Effector memory CD8-positive, alpha-beta T cell (primary cell): ENCODE results near the gene SCGB1A1.
"Not testable (repeated sequence)": the region's sequence is repeated elsewhere in the genome, so short reads cannot be mapped to it uniquely, and the experiment has no call there.

Experiments
- ATAC-seq: fragments of 150-1000 bp; cut with Tn5 transposase; replicated peaks from 2 replicates; pipeline ENCODE4 v1.10.0; 2021; ENCODE audit warnings: mild to moderate bottlenecking, moderate library complexity
- DNase-seq, 3 experiments: peaks; one replicate each; pipeline ENCODE4 v3.0.0; 2021
- H3K27ac Mint-ChIP-seq, 2 donors: one replicate each; pipeline ENCODE4 v1.8.0; 2022; ENCODE audit warnings: mild to moderate bottlenecking in 2 of 2, mixed read lengths in 2 of 2, moderate library complexity in 2 of 2
- H3K27me3 Mint-ChIP-seq, 2 donors: one replicate each; pipeline ENCODE4 v1.8.0; 2022; ENCODE audit warnings: mixed read lengths in 2 of 2
- H3K36me3 Mint-ChIP-seq: one replicate; pipeline ENCODE4 v1.8.0; 2022; ENCODE audit warnings: mild to moderate bottlenecking, moderate library complexity, mixed read lengths; ENCODE audit not compliant: insufficient read depth
- H3K4me1 Mint-ChIP-seq, 2 donors: one replicate each; pipeline ENCODE4 v1.8.0; 2022; ENCODE audit warnings: low read depth in 2 of 2, mixed read lengths in 2 of 2
- H3K4me3 Mint-ChIP-seq, 2 donors: one replicate each; pipeline ENCODE4 v1.8.0; 2022; ENCODE audit warnings: mild to moderate bottlenecking in 2 of 2, mixed read lengths in 2 of 2, moderate library complexity in 2 of 2
- H3K9me3 Mint-ChIP-seq, 2 donors: one replicate each; pipeline ENCODE4 v1.8.0; 2022; ENCODE audit warnings: mixed read lengths in 2 of 2
- total RNA-seq, 9 experiments: gene quantifications; one replicate each; lab custom pipeline; 2026; lab: John Stamatoyannopoulos, UW

Gene SCGB1A1, protein sequence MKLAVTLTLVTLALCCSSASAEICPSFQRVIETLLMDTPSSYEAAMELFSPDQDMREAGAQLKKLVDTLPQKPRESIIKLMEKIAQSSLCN
- 0 reads per million in 9 experiments for total RNA-seq

DNA sequence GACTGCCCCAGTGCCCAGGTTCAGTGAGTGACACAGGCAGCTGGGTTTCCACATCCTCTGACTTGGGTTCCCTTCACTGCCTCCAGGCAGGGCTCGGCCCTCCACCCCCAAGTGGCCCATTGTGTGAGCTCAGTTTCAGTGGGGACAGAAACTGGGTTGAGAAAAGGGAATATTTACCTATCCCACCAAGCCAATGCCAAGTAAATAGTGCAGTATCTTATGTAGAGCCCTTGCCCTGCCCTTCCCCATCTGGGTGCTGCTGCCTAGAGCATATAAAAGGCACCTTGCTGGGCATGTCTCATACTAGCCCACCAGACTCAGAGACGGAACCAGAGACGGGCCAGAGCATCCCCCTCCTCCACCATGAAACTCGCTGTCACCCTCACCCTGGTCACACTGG lies at the start of gene SCGB1A1:
Gene SCGB1A1, plus strand, starts transcription at position 301 of the 400 bp plus-strand sequence. Its CDS starts 63 bp downstream, at position 364.
- H3K27ac Mint-ChIP-seq, result peak within 1 kb of the TSS in 1 of 2 donors; percentile 44

DNA sequence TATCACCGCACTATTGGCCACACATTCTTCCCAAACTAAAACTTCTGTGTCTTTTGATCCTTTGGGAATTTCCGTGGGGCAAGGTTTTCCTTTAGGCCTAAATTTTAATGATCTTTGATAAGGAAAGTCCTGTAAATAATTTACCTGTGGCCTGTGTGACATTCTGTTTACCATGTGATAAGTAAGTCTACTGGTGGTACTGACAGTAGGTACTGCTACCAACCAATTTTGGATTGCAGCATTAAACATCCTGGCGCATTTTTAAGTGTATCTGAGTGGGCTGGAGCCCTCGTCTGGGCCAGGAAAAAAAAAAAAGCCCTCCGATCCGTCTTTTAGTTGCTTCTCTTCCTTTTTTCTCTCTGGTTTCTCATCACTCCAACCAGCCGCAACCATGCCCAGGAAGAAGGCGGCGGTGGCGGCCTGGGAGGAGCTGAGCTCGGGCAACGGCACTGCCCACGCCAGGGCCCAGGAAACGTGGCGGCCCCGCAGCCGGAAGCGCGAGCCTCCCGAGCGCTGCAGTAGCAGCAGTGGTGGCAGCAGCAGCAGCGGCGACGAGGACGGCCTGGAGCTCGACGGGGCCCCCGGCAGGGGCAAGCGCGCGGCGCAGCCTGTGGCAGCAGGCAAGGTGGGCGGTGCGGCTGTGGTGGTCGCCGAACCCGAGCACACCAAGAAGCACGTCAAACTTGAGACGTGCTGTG lies 47.9 kb upstream of the SCGB1A1 start:
- H3K27ac Mint-ChIP-seq, result peak overlapping the region; percentile 89 to 93
- DNase-seq (peak; percentile 16 to 48 (median 35)), ATAC-seq (peak; percentile 95)
- no peaks in the 10 kb centered on the region for H3K27me3 Mint-ChIP-seq
- peaks cover 5% of the 10 kb centered on the region for H3K36me3 Mint-ChIP-seq
- peaks cover 6 to 12% of the 10 kb centered on the region in 2 donors for H3K4me1 Mint-ChIP-seq
- peak overlapping the region; percentile 75 to 77 for H3K4me3 Mint-ChIP-seq
- H3K9me3 Mint-ChIP-seq, result no peaks in the 10 kb centered on the region

More for the DNA sequence above, at the start of gene SCGB1A1:
- ATAC-seq (no peak), DNase-seq (no peak)
- H3K36me3 Mint-ChIP-seq, result peaks cover 2% of the 10 kb centered on the region
- H3K4me1 Mint-ChIP-seq, result no peaks in the 10 kb centered on the region
- no peak within 1 kb of the TSS for H3K4me3 Mint-ChIP-seq
- H3K9me3 Mint-ChIP-seq, result no peaks in the 10 kb centered on the region
- peaks cover 0 to 9% of the 10 kb centered on the region in 2 donors for H3K27me3 Mint-ChIP-seq

DNA sequence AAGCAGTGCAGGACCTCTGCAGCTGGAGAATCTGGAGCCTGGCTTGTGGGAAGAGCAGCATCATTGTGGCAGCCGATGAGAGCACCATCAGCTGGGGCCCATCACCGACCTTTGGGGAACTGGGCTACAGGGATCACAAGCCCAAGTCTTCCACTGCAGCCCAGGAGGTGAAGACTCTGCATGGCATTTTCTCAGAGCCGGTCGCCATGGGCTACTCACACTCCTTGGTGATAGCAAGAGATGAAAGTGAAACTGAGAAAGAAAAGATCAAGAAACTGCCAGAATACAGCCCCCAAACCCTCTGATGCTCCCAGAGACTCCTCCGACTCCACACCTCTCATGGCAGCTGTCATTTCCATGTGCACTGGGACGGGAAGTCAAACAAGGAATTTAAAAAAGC lies 46.0 kb upstream of the SCGB1A1 start:
- peak overlapping the region; percentile 13 to 45 for H3K4me3 Mint-ChIP-seq
- ATAC-seq (no peak), DNase-seq (no peak)
- H3K9me3 Mint-ChIP-seq, result no peaks in the 10 kb centered on the region
- peaks cover 5% of the 10 kb centered on the region for H3K36me3 Mint-ChIP-seq
- peak overlapping the region; percentile 35 to 89 for H3K27ac Mint-ChIP-seq
- peaks cover 6 to 12% of the 10 kb centered on the region in 2 donors for H3K4me1 Mint-ChIP-seq
- H3K27me3 Mint-ChIP-seq, result no peaks in the 10 kb centered on the region

DNA sequence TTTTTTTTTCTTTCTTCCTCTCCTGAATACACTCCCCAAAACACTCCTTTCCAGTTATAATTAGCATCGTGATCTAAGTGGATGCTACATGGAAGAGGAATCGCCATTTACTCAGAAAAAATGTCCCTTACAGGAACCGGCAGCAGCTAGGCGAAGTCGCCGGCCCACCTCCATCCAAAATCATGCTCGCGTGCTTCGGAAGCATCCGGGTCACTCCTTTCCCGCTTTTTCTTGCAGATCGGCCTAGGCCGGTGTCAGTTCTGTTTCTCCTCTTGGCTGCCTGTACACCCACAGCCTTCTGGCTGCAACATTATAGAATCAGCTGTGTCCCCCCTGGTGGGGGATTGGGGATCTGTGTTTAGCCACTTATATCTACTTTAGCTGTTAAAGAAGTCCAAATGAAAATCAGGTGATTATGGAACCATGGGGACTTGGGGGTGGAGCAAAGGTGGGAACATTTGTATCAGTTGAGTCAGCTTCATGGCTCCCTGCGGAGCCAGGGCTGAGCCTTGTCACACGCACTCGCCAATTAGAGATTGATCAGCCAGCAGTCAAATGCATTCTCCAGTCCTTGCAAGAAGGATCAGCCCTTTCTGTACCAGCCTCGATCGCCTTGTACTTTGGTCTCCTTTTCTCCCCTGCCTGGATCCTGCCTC lies 45.2 kb upstream of the SCGB1A1 start:
- DNase-seq, result no peak
- peak overlapping the region in 1 of 2 donors; percentile 45 for H3K4me3 Mint-ChIP-seq
- H3K27ac Mint-ChIP-seq, result peak overlapping the region in 1 of 2 donors; percentile 35
- H3K36me3 Mint-ChIP-seq, result no peaks in the 10 kb centered on the region
- H3K27me3 Mint-ChIP-seq, result no peaks in the 10 kb centered on the region
- no peak for ATAC-seq
- H3K9me3 Mint-ChIP-seq, result no peaks in the 10 kb centered on the region
- H3K4me1 Mint-ChIP-seq, result peaks cover 6 to 7% of the 10 kb centered on the region in 2 donors

DNA sequence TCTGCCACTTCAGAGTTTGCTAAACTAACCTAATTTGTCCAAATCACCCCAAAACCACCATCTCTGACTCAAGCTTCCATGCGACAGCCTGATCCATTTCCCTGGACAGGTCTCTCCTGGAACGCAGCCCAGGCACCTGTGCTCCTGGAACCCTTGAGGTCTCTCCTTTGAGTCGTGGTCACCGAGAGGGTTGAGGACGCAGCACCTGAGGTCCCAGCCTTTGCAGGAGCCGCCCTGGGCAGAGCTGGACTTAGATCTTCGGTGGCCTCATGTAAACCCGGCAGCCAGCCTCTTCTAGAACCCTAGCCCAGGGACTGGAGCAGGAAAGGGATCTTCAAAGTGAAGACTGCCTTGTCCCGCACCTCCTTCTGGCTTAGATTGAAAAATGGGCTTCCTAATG lies 44.0 kb upstream of the SCGB1A1 start:
- DNase-seq (no peak), ATAC-seq (no peak)
- H3K4me1 Mint-ChIP-seq, result peaks cover 6 to 7% of the 10 kb centered on the region in 2 donors

DNA sequence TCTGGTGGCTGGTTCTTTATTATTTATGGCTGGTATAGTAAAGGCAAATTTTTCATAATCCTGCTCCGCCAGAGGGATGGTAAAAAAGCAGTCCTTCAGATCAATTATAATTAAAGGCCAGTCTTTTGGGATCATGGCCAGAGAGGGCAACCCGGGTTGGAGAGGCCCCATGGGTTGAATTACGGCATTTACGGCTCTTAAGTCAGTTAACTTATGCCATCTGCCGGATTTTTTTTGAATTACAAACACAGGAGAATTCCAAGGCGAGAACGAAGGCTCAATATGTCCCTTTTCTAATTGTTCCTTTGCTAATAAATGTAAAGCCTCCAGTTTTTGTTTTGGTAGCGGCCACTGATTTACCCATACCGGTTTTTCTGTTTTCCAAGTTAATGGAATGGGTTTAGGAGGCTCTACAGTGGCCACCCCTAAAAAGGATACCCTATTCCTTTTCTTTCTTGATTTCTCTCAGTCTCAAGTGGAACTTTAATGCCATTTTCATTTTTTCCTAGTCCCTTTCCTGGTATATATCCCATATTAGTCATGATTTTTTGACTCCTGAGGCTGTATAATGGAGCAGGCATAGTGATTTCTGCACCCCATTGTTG lies 40.3 kb upstream of the SCGB1A1 start:
- H3K4me3 Mint-ChIP-seq, ATAC-seq, H3K9me3 Mint-ChIP-seq, H3K36me3 Mint-ChIP-seq, H3K27me3 Mint-ChIP-seq, H3K4me1 Mint-ChIP-seq, H3K27ac Mint-ChIP-seq: not testable (repeated sequence)
- DNase-seq, result peak; percentile 22 to 43 (median 31)

More for the DNA sequence above, 44.0 kb upstream of the SCGB1A1 start:
- Mint-ChIP-seq H3K9me3 (no peaks in the 10 kb centered on the region), H3K4me3 (no peak overlapping the region), H3K36me3 (no peaks in the 10 kb centered on the region), H3K27ac (no peak overlapping the region), H3K27me3 (no peaks in the 10 kb centered on the region)

DNA sequence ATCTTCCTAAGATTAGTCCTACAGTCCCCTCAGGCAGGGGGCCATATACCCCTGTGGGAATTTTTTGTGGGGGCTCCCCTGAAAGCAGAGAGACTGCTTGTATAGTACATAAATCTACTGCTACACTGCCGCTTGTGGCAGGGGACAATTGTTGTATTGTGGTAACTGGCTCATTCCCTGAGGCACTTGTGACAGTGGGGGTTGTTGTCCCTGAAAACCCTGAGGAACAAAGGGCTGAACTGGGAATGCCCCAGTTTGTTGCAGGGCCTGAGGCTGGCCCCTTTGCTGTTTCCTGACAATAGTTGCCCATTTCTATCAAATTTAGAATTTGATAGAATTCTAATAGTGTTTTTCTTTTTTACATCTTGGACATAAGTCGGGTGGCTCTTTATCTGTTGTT lies 39.2 kb upstream of the SCGB1A1 start:
- ATAC-seq, H3K4me1 Mint-ChIP-seq, H3K27me3 Mint-ChIP-seq, H3K27ac Mint-ChIP-seq, H3K4me3 Mint-ChIP-seq, H3K9me3 Mint-ChIP-seq, DNase-seq, H3K36me3 Mint-ChIP-seq: not testable (repeated sequence)

DNA sequence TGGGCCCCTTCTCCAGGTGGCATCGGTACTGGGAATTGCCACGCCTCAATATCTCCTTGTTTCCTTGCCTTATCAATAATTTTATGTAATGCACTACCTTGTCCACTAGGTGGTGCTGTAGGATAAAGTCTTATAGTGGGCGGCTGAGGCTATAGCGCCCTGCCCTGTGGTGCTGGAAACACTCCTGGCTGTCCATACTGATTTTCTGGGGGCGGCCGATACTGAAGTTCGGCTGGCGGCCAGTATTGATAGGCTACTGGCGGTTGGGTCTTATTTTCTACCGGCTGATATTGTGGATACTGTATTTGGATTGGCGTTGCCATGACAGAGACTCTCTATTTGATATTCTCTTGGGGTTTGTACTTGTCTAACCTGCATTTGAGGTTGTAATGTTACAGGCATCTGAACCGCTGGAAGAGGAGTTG lies 38.0 kb upstream of the SCGB1A1 start:
- H3K4me1 Mint-ChIP-seq, H3K36me3 Mint-ChIP-seq, H3K9me3 Mint-ChIP-seq, H3K27ac Mint-ChIP-seq, H3K4me3 Mint-ChIP-seq, H3K27me3 Mint-ChIP-seq: not testable (repeated sequence)
- ATAC-seq, result peak; percentile 91
- DNase-seq, result peak; percentile 46 to 50 (median 49)

DNA sequence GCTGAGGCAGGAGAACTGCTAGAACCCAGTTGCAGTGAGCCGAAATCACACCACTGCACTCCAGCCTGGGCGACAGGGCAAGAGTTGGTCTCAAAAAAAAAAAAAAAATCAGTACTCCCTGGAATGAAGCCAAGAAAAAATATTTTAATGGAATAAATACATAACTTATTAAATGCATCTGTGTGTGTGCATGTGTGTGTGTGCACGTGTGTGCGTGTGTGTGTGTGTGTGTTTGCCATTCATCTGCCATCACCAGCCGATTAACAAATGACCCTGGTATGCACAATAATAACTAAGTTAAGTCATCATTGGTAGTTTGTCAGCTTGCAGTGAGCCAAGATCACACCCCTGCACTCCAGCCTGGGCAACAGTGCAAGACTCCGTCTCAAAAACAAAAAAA lies 35.0 kb upstream of the SCGB1A1 start:
- peaks cover 3% of the 10 kb centered on the region for H3K36me3 Mint-ChIP-seq
- H3K4me3 Mint-ChIP-seq, result no peak overlapping the region
- H3K27me3 Mint-ChIP-seq, result no peaks in the 10 kb centered on the region
- no peak for ATAC-seq
- H3K27ac Mint-ChIP-seq, result no peak overlapping the region
- no peaks in the 10 kb centered on the region for H3K9me3 Mint-ChIP-seq
- peaks cover 5 to 10% of the 10 kb centered on the region in 2 donors for H3K4me1 Mint-ChIP-seq
- no peak for DNase-seq

DNA sequence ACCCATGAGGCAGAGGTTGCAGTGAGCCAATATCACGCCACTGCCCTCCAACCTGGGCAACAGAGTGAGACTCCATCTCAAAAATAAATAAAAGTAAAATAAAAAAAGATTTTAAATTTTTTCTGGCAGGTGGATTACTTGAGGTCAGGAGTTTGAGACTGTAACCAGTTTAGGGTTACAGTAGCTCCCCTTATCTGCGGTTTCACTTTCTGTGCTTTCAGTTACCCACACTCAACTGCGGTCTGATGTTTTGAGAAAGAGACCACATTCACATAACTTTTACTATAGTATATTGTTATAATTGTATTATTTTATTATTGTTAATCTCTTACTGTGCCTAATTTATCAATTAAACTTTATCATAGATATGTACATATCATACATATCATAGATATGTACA lies 32.8 kb upstream of the SCGB1A1 start:
- H3K4me1 Mint-ChIP-seq, H3K9me3 Mint-ChIP-seq, H3K27me3 Mint-ChIP-seq, H3K4me3 Mint-ChIP-seq, H3K36me3 Mint-ChIP-seq: not testable (repeated sequence)
- DNase-seq, result peak in 1 of 3 experiments; percentile 23
- peak overlapping the region in 1 of 2 donors; percentile 77 for H3K27ac Mint-ChIP-seq
- peak; percentile 92 for ATAC-seq

DNA sequence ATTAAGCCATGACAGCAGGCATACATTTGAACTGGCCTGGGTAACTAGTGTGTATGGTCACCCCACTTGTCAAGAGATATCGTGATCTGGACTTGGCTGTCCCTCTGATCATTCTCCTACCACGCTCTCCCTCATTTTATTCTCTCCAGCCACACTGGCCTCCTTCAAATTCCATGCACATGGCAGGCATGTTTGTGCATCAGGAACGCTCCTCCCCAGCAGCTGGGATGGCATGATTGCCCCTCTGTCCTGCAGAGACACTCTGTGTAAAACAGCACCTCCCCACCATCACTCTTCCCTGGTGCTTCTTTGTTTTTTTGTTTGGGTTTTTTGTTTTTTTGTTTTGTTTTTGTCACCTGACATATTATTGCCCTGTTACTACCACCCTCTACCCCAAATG lies 31.5 kb upstream of the SCGB1A1 start:
- peaks cover 5 to 6% of the 10 kb centered on the region in 2 donors for H3K4me1 Mint-ChIP-seq
- H3K4me3 Mint-ChIP-seq, result no peak overlapping the region
- no peaks in the 10 kb centered on the region for H3K27me3 Mint-ChIP-seq
- no peaks in the 10 kb centered on the region for H3K9me3 Mint-ChIP-seq
- no peak for ATAC-seq
- no peaks in the 10 kb centered on the region for H3K36me3 Mint-ChIP-seq
- H3K27ac Mint-ChIP-seq, result no peak overlapping the region
- no peak for DNase-seq

DNA sequence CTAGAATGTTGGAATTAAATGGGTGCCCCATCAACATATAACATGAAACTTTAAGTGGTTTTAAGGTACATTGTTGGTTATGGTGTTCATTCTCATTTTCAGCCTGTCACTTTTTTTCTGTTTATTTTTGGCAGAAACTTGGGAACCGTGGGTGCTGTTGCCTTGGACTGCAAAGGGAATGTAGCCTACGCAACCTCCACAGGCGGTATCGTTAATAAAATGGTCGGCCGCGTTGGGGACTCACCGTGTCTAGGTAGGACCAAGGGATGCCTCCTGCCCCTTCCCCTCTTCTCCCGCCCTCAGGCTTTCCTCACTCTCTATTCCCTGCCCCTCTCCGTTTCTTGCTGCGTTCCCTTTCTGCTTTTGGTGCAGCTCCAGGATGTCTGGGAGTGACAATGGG lies 29.8 kb upstream of the SCGB1A1 start:
- Mint-ChIP-seq H3K4me3 (no peak overlapping the region), H3K27ac (no peak overlapping the region), H3K4me1 (peaks cover 5 to 6% of the 10 kb centered on the region in 2 donors), H3K36me3 (no peaks in the 10 kb centered on the region), H3K27me3 (no peaks in the 10 kb centered on the region), H3K9me3 (no peaks in the 10 kb centered on the region)
- ATAC-seq (no peak), DNase-seq (no peak)

DNA sequence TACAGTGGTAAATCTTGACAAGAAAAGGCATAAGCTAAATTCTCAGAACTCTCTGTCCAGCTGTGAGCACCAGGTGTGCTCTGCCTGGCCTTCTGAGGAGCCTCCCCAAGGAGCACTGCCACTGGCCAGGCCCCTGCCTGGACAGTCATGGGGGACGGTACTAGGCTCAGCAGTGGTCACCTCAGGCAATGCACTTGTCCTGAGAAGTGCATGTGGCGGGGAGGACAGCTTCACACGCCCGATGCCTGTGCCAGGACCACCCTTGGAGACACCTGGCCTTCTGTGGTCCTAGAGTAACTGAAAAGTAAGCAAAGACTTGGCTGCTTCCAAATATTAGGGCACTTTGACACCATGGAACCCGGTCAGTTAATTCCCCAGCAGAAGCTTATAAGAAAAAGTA lies 28.6 kb upstream of the SCGB1A1 start:
- Mint-ChIP-seq H3K4me3 (no peak overlapping the region), H3K27me3 (no peaks in the 10 kb centered on the region), H3K36me3 (no peaks in the 10 kb centered on the region), H3K9me3 (no peaks in the 10 kb centered on the region), H3K27ac (no peak overlapping the region), H3K4me1 (peaks cover 8 to 9% of the 10 kb centered on the region in 2 donors)
- DNase-seq, result no peak
- ATAC-seq, result no peak
